Measurements from ENCODE around the gene ESYT1. TPM values are rescaled to one million over a fixed set of nuclear protein-coding genes. Genes with fewer than 3 reads are reported as not detected.

The ESYT1 gene
- total and polyA plus RNA-seq, 9 of the 15 experiments (the other 6 are each of a cell fraction or from before 2014, with no cell fraction given) = 132 to 420 (median 164) TPM

GRCh38 chr12:56116267-56117081 is 11.6 kb upstream of the ESYT1 start, which contains the start of gene RPL41 (continued):
- peak; percentile 84 to 88 for TF ChIP-seq MLLT1 (IDR thresholded peaks at IDR 0.05)
- TF ChIP-seq POU5F1 (IDR thresholded peaks at IDR 0.05; ENCODE audit: borderline replicate concordance, low read depth, low read length, partially characterized antibody) = no peak
- TF ChIP-seq FOXO4 (CRISPR knock-in tag; IDR thresholded peaks at IDR 0.05) = no peak
- TF ChIP-seq TSHZ1 (CRISPR knock-in tag; IDR thresholded peaks at IDR 0.05) = no peak
- peak; percentile 88 for TF ChIP-seq GTF2A2 (tag; IDR thresholded peaks at IDR 0.05)
- TF ChIP-seq PHF20 (IDR thresholded peaks at IDR 0.05; ENCODE audit: partially characterized antibody) = peak; percentile 89
- TF ChIP-seq ZNF592 (IDR thresholded peaks at IDR 0.05) = peak; percentile 62; the same call in 1 of the 2 replicates
- 0 out of 4 replicates have a peak, but pooled peaks of 1 of the 2 experiments have one; percentile 40 for TF ChIP-seq MLX (CRISPR knock-in tag; conservative IDR thresholded peaks at IDR 0.05)
- no peak for TF ChIP-seq MITF (IDR thresholded peaks at IDR 0.05)
- no peak for TF ChIP-seq TFAM (CRISPR knock-in tag; conservative IDR thresholded peaks at IDR 0.05)
- peak; percentile 92 for TF ChIP-seq ATF7 (IDR thresholded peaks at IDR 0.05)
- TF ChIP-seq CREM (IDR thresholded peaks at IDR 0.05; ENCODE audit: low read depth) = peak; percentile 97

Measured in K562 (cell line).